Endothelial cell of umbilical vein (primary cell): ENCODE data around the gene RRAGD. TPM values are rescaled to one million over a fixed set of nuclear protein-coding genes. Genes with fewer than 3 reads are reported as not detected.

Experiments used
- BruUV-seq: library from RNA; stranded (reverse); fragments of 400-500 nt; replicated peaks from 2 replicates; lab custom pipeline; 2021; lab: Mats Ljungman, UMichigan
- CTCF ChIA-PET: fragments of 300-600, 350-600 bp; sonication (Branson Sonifier 250); formaldehyde crosslinking; loops from one replicate; lab custom pipeline; 2021; ENCODE audit warnings: antibody characterized with exemption, inconsistent platforms; lab: Charles Lee
- POLR2A ChIA-PET: fragments of 300-600, 350-600 bp; sonication (Branson Sonifier 250); formaldehyde crosslinking; loops from one replicate; lab custom pipeline; 2021; ENCODE audit warnings: antibody characterized with exemption, inconsistent platforms; lab: Charles Lee
- DNase-seq: peaks from one replicate; pipeline ENCODE4 v3.0.0-alpha.2; 2011; ENCODE audit warnings: low read depth, low spot score
- FAIRE-seq: peaks from 2 replicates; lab custom pipeline; 2011; peaks lifted over from hg19 to GRCh38; lab: Jason Lieb, UNC
- H2AFZ ChIP-seq: 2 replicates; pipeline ENCODE4 v1.6.0; 2012; ENCODE audit warnings: low read depth, low read length, control low read depth, inconsistent platforms
- H3K27ac ChIP-seq: 2 replicates; pipeline ENCODE4 v1.5.1; 2011; ENCODE audit warnings: low read depth, mild to moderate bottlenecking, control low read depth, low read length, moderate library complexity; ENCODE audit not compliant: insufficient read depth
- H3K27me3 ChIP-seq, 2 experiments: 2 replicates each; pipeline versions ENCODE4 v1.6.0 to v1.6.1; 2011; ENCODE audit warnings: low read length in 2 of 2, mixed read lengths in 1 of 2; ENCODE audit not compliant: control insufficient read depth in 2 of 2, insufficient read depth in 2 of 2
- H3K36me3 ChIP-seq, 2 experiments: 2 replicates in 1 of 2; 3 replicates in 1 of 2; pipeline ENCODE4 v1.5.1; 2011; ENCODE audit warnings: low read length in 2 of 2, mild to moderate bottlenecking in 1 of 2, moderate library complexity in 1 of 2; ENCODE audit not compliant: control insufficient read depth in 2 of 2, insufficient read depth in 2 of 2; ENCODE audit errors: extremely low read depth in 1 of 2
- H3K4me1 ChIP-seq: 3 replicates; pipeline ENCODE4 v1.5.1; 2011; ENCODE audit warnings: mild to moderate bottlenecking, low read length; ENCODE audit not compliant: control insufficient read depth, insufficient read depth; ENCODE audit errors: extremely low read depth
- H3K4me2 ChIP-seq: 2 replicates; pipeline ENCODE4 v1.6.1; 2011; ENCODE audit warnings: low read length, control low read depth, mixed read lengths; ENCODE audit not compliant: insufficient read depth
- H3K4me3 ChIP-seq, 3 experiments: fragments of 200-600 bp in 1 of 3; sonication (generic), shearing (Covaris generic) in 1 of 3; replicated peaks in 1 of 3; 2 replicates each; pipeline ENCODE4 v1.5.1; 2011 to 2016; ENCODE audit warnings: control low read depth in 3 of 3, low read length in 3 of 3, mild to moderate bottlenecking in 2 of 3, inconsistent platforms in 1 of 3, low read depth in 1 of 3, moderate library complexity in 1 of 3; ENCODE audit not compliant: insufficient read depth in 1 of 3
- H3K79me2 ChIP-seq: 2 replicates; pipeline ENCODE4 v1.6.0; 2012; ENCODE audit warnings: low read length, inconsistent platforms; ENCODE audit not compliant: control insufficient read depth, insufficient read depth
- H3K9ac ChIP-seq: replicated peaks from 2 replicates; pipeline ENCODE3; 2011; ENCODE audit warnings: low read length, control low read depth; ENCODE audit not compliant: insufficient read depth; ENCODE audit errors: extremely low read depth
- H3K9me1 ChIP-seq: replicated peaks from 3 replicates; pipeline ENCODE4 v1.6.0; 2011; ENCODE audit warnings: mild to moderate bottlenecking, low read length; ENCODE audit not compliant: control insufficient read depth, insufficient read depth; ENCODE audit errors: extremely low read depth
- H3K9me3 ChIP-seq: replicated peaks from 2 replicates; pipeline ENCODE4 v1.5.1; 2012; ENCODE audit warnings: low read length, inconsistent platforms; ENCODE audit not compliant: control insufficient read depth, insufficient read depth
- H4K20me1 ChIP-seq: replicated peaks from 2 replicates; pipeline ENCODE3; 2011; ENCODE audit warnings: mild to moderate bottlenecking, low read length; ENCODE audit not compliant: control insufficient read depth, insufficient read depth; ENCODE audit errors: extremely low read depth
- EZH2 ChIP-seq: IDR thresholded peaks from 2 replicates; pipeline ENCODE4 v1.6.1; 2012; ENCODE audit warnings: borderline replicate concordance, low read depth, mild to moderate bottlenecking, moderate library complexity, low read length, inconsistent platforms; ENCODE audit not compliant: severe bottlenecking
- FOS ChIP-seq: IDR thresholded peaks from 2 replicates; pipeline ENCODE4 v1.6.1; 2011; ENCODE audit warnings: mild to moderate bottlenecking, low read length, moderate library complexity, borderline replicate concordance; ENCODE audit not compliant: insufficient read depth
- GATA2 ChIP-seq: IDR thresholded peaks from 2 replicates; pipeline ENCODE4 v1.7.0; 2011; ENCODE audit warnings: low read depth, mild to moderate bottlenecking, moderate library complexity, mixed read lengths, low read length; ENCODE audit not compliant: insufficient read length, insufficient read depth
- JUN ChIP-seq: IDR thresholded peaks from 2 replicates; pipeline ENCODE4 v1.6.1; 2011; ENCODE audit warnings: borderline replicate concordance, low read depth; ENCODE audit not compliant: insufficient read length, insufficient read depth
- MYC ChIP-seq: IDR thresholded peaks from one replicate; pipeline ENCODE4 v1.6.1; 2011; ENCODE audit warnings: mild to moderate bottlenecking, low read depth, low read length
- POLR2A ChIP-seq: IDR thresholded peaks from 2 replicates; pipeline ENCODE4 v1.6.1; 2012; ENCODE audit warnings: low read depth, mild to moderate bottlenecking, control low read depth, low read length
- POLR2AphosphoS5 ChIP-seq: IDR thresholded peaks from 2 replicates; pipeline ENCODE4 v1.6.1; 2012; ENCODE audit warnings: low read depth, mild to moderate bottlenecking, control low read depth, low read length, moderate library complexity; ENCODE audit not compliant: insufficient read depth
- dilution Hi-C: fragments of 300-500 bp; cut with MboI; formaldehyde crosslinking; loops from one replicate; pipeline ENCODE4 v1.15.0; 2019; ENCODE audit warnings: low sequenced_read_pairs; ENCODE audit not compliant: extremely low pct_ligation_motif_present
- intact Hi-C: fragments of 100-400 bp; cut with micrococcal nuclease; formaldehyde crosslinking; loops from one replicate; pipeline ENCODE4 v1.10.0; 2022
- polyA plus RNA-seq, 4 experiments: library from polyadenylated mRNA; depleted of rRNA in 3 of 4; stranded (reverse) in 3 of 4; unstranded in 1 of 4; fragments of >200 nt; gene quantifications; 2 replicates each; pipeline versions ENCODE4 v1.2.1 to v1.2.3, GENCODE V29; 2011 to 2012; ENCODE audit warnings: missing spikeins in 1 of 4
- total RNA-seq: library from RNA; stranded (reverse); gene quantifications from 2 replicates; pipeline ENCODE4 v1.2.3, GENCODE V29; 2021
- TF ChIP-seq, protein P1 (sequence below), 2 donors: IDR thresholded peaks; 1 replicate in 1 of 2; 2 replicates in 1 of 2; pipeline ENCODE4 v1.5.1; 2011; ENCODE audit warnings: low read length in 2 of 2, mild to moderate bottlenecking in 2 of 2, moderate library complexity in 2 of 2, control low read depth in 1 of 2, inconsistent platforms in 1 of 2, low read depth in 1 of 2; ENCODE audit not compliant: insufficient read depth in 1 of 2; ENCODE audit errors: extremely low read depth in 1 of 2
- TF ChIP-seq, protein P2 (sequence below): IDR thresholded peaks from 2 replicates; pipeline ENCODE4 v1.6.1; 2011; ENCODE audit not compliant: insufficient read depth, insufficient read length

The RRAGD gene
- total and polyA plus RNA-seq, 2 donors (not counting 3 experiments of a cell fraction or from before 2014, with no cell fraction given), result 0.07 to 2.0 TPM

DNA sequence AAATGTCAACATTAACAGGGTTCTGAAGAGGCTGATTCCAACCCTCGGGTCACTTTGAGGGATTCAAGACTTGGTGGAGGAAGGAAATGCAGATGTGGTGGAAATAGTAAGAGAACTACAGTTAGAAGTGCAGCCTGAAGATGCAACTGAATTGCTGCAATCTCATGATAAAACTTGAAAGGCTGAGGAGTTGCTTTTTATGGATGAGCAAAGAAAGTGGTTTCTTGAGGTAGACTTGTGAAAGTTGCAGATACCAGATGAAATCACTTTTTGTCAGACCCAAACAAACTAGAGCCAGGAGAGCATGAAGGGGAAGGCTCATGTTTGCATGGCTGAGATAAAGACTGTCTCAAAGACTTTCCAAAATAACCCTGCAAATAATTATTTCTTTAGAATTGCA, 37.1 kb upstream of the RRAGD start:
- DNase-seq, result no peak
- Histone ChIP-seq H3K36me3 (no peaks in the 10 kb centered on the region), H3K4me3 (no peak overlapping the region), H2AFZ (no peak overlapping the region), H3K79me2 (no peaks in the 10 kb centered on the region), H3K4me2 (no peak overlapping the region), H4K20me1 (no peaks in the 10 kb centered on the region), H3K4me1 (no peaks in the 10 kb centered on the region), H3K27me3 (no peaks in the 10 kb centered on the region), H3K9me1 (no peaks in the 10 kb centered on the region), H3K9me3 (no peaks in the 10 kb centered on the region), H3K27ac (no peak overlapping the region), H3K9ac (no peak overlapping the region)
- FAIRE-seq, result no peak
- CTCF ChIA-PET, result no interaction called here
- intact Hi-C loops (no loop called here), dilution Hi-C loops (no loop called here)
- POLR2A ChIA-PET, result no interaction called here
- no peak for TF ChIP-seq POLR2A
- no peak for TF ChIP-seq GATA2
- TF ChIP-seq POLR2AphosphoS5, result no peak
- TF ChIP-seq, protein P1, sequence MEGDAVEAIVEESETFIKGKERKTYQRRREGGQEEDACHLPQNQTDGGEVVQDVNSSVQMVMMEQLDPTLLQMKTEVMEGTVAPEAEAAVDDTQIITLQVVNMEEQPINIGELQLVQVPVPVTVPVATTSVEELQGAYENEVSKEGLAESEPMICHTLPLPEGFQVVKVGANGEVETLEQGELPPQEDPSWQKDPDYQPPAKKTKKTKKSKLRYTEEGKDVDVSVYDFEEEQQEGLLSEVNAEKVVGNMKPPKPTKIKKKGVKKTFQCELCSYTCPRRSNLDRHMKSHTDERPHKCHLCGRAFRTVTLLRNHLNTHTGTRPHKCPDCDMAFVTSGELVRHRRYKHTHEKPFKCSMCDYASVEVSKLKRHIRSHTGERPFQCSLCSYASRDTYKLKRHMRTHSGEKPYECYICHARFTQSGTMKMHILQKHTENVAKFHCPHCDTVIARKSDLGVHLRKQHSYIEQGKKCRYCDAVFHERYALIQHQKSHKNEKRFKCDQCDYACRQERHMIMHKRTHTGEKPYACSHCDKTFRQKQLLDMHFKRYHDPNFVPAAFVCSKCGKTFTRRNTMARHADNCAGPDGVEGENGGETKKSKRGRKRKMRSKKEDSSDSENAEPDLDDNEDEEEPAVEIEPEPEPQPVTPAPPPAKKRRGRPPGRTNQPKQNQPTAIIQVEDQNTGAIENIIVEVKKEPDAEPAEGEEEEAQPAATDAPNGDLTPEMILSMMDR (IDR thresholded peaks at IDR 0.05; ENCODE audit: extremely low read depth in 1 of 2, insufficient read depth in 1 of 2, low read depth in 1 of 2, low read length in 2 of 2), result no peak
- TF ChIP-seq, protein P2, sequence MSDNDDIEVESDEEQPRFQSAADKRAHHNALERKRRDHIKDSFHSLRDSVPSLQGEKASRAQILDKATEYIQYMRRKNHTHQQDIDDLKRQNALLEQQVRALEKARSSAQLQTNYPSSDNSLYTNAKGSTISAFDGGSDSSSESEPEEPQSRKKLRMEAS, result no peak
- TF ChIP-seq JUN, result no peak
- no peak for TF ChIP-seq EZH2
- no peak for TF ChIP-seq MYC
- no peak for TF ChIP-seq FOS
- no TSS peak for BruUV-seq
